Colonic mucosa (tissue), 4 donors: ENCODE data around the gene OPTN. TPM values are rescaled to one million over a fixed set of nuclear protein-coding genes. Genes with fewer than 3 reads are reported as not detected.

Experiments used
- DNase-seq: peaks from one replicate; pipeline ENCODE4 v3.0.0-alpha.2; 2020
- H3K27ac ChIP-seq: fragments of 200-600 bp; one replicate; pipeline ENCODE4 v1.8.0; 2021
- H3K27me3 ChIP-seq: fragments of 200-600 bp; one replicate; pipeline ENCODE4 v1.8.0; 2021
- H3K36me3 ChIP-seq: fragments of 200-600 bp; one replicate; pipeline ENCODE4 v1.8.0; 2021
- H3K4me1 ChIP-seq: fragments of 200-600 bp; one replicate; pipeline ENCODE4 v1.8.0; 2021; ENCODE audit warnings: mild to moderate bottlenecking
- H3K4me3 ChIP-seq: fragments of 200-600 bp; one replicate; pipeline ENCODE4 v1.8.0; 2021
- H3K9ac ChIP-seq, 2 donors: one replicate each; pipeline ENCODE4 v1.7.0; 2013; ENCODE audit warnings: control low read depth in 2 of 2, low read depth in 2 of 2, low read length in 2 of 2
- H3K9me3 ChIP-seq: fragments of 200-600 bp; one replicate; pipeline ENCODE4 v1.8.0; 2021
- CTCF ChIP-seq: fragments of 200-600 bp; IDR thresholded peaks from one replicate; pipeline ENCODE4 v1.8.0; 2022; ENCODE audit warnings: antibody characterized with exemption, mild to moderate bottlenecking
- intact Hi-C: fragments of 100-400 bp; cut with DNase I; formaldehyde crosslinking; loops from one replicate; pipeline ENCODE4 v1.14.1; 2022
- total RNA-seq, 2 donors: library from RNA; stranded (reverse); fragmentation: NEBNext Ultra II Directional in 1 of 2; extraction: Animal tissue kit (Norgen Biotek cat#: 25700) in 1 of 2; gene quantifications; one replicate each; pipeline ENCODE4 v1.2.1, GENCODE V29; 2021
- donor health status: healthy.
- donor health status: DM: no; HTN: no; CAD: no.
- donor health status: DM: no; HTN: no; CAD: no.

The OPTN gene
- total RNA-seq, 2 donors from 2014 or later: 59.8 to 122 TPM

GRCh38 chr10:13184730-13185514 is 85.0 kb downstream of the OPTN start:
- intact Hi-C loops: no loop called here
- Histone ChIP-seq H3K9me3 (no peaks in the 10 kb centered on the region), H3K36me3 (no peaks in the 10 kb centered on the region), H3K27ac (no peak overlapping the region), H3K4me3 (no peak overlapping the region), H3K9ac (no peak overlapping the region), H3K4me1 (no peaks in the 10 kb centered on the region), H3K27me3 (no peaks in the 10 kb centered on the region)
- DNase-seq: no peak
- TF ChIP-seq CTCF: no peak

GRCh38 chr10:13187135-13187534 is 87.2 kb downstream of the OPTN start:
- no peaks in the 10 kb centered on the region for H3K4me1 ChIP-seq
- DNase-seq: no peak

More at GRCh38 chr10:13187135-13187534, 87.2 kb downstream of the OPTN start:
- Histone ChIP-seq H3K9me3 (no peaks in the 10 kb centered on the region), H3K27ac (no peak overlapping the region), H3K4me3 (no peak overlapping the region), H3K27me3 (no peaks in the 10 kb centered on the region), H3K36me3 (no peaks in the 10 kb centered on the region), H3K9ac (no peak overlapping the region)
- TF ChIP-seq CTCF: no peak
- intact Hi-C loops: no loop called here

Other genes with a start within 250 kb of the OPTN start
- 1 to 10 TPM; 1.4 to 2.1 TPM for gene CCDC3, start 98.5 kb upstream of the OPTN start, total RNA-seq
- 10 to 100 TPM in 1 of 2 donors, 1 to 10 TPM in 1; 2.4 to 21.0 TPM for gene MCM10, start 61.4 kb downstream of the OPTN start, total RNA-seq
- not detected for gene UCMA, start 134.2 kb downstream of the OPTN start, total RNA-seq
- 10 to 100 TPM; 35.6 to 62.1 TPM for gene PHYH, start 199.9 kb downstream of the OPTN start, total RNA-seq
- 10 to 100 TPM; 34.4 to 51.3 TPM for gene SEPHS1, start 248.1 kb downstream of the OPTN start, total RNA-seq